GM18520 (cell line): Measurements from ENCODE around the gene NOTUM.
A peak's percentile ranks its signal among the peaks of the same experiment; 100 is the strongest.

Experiments
- ATAC-seq: cut with Tn5 transposase; IDR thresholded peaks from one replicate; pipeline ENCODE4 v1.9.1; 2021; ENCODE audit not compliant: unreplicated experiment

The NOTUM gene

DNA sequence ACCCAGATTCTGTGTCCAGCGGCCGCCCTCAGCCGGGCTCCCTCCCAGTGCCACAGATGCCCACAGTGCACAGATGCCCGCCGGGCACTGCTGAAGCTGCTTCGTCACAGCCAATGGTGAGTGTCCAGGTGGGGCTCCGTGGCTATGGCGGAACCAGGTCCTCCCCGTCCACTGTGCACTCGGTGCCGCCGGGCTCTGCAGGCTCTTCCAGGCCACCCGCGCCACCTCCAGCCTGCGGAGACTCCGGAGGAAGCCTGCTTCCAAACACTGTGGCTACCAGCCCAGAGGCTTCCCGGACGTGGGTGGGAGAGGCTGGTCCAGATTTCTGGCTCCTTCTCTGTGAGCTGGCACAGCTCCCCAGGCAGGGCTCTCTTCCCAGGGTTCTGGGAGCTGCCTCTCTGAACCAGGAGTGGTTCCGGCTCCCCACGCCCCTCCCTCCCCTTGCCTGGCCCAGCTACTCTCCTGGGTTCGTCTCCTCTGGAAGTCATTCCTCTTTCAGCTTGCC is 21.1 kb downstream of the NOTUM start:
- ATAC-seq = no peak

DNA sequence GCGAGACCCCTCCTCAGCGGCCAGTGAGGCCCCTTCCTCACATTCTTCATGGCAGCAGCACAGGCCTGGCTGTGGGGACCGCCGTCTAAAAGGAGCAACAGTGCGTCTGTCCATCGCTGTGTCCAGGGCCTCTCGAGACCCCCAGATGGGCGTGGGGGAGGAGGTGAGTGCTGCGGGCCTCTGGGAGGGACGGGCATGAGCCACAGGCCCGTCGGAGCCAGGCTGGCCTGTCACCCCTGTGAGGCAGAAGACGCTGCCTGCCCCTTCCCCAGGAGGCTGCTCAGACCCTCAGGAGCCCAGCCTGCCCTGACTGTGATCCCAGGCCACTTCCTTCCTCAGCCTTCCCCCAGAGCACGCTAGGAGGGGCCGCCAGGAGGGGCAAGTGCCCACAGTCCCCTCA is 21.8 kb downstream of the NOTUM start:
- no peak for ATAC-seq

DNA sequence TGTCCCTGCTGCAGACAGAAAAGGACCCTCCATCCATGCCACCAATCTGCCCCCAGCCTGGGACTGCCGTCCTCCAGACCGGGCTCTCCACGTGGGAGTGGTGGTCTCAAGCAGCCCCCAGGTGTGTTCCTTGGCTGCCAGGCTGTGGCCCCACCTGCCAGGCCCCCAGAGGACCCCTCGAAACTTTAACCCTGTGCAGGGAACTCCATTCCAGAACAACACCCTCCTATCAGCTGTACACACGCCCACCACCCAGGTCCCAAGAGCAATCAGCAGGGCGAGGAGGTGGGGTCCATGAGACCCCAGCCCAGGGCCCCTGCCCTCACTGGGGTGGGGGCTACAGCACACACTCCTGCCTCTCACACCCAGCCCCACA is 25.3 kb downstream of the NOTUM start:
- no peak for ATAC-seq

DNA sequence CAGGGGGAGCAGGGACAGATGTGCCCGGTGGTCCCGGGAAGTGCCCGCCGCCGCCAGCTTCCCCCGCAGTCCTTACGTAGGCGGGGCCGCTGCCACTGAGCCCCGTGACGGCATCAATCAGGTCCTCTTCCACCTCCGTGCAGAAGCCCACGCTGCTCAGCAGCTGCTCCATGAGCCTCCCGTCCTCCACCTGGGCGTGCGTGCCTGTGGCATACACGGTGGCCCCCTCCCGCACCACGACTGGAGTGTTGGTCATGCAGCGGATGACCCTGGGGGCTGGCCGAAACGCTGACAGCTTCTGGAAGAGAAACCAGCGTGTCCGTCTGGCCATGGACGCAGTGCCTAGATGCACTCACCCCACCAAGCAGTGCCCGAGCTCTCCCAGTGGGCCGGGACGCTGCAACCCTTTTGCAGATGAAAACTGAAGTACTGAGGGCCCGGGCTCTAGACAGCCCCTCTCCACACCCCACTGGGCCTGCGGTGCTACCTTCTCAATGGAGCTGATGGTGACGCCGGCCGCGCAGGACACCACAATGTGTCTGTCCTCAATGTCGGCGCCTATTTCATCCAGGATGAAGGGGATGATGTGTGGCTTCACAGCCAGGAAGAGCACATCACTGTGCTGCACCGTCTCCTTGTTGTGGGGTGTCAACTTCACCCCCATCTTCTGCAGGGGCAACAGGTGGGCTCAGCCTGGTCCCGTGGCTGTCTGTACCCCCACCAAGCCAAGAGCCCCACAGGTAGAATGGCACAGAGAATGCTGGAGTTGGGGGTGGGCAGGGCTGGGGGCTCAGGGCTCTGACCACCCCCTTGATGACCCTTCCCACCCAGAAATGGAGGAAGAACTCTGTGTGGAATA is 25.9 kb downstream of the NOTUM start:
- ATAC-seq = no peak

DNA sequence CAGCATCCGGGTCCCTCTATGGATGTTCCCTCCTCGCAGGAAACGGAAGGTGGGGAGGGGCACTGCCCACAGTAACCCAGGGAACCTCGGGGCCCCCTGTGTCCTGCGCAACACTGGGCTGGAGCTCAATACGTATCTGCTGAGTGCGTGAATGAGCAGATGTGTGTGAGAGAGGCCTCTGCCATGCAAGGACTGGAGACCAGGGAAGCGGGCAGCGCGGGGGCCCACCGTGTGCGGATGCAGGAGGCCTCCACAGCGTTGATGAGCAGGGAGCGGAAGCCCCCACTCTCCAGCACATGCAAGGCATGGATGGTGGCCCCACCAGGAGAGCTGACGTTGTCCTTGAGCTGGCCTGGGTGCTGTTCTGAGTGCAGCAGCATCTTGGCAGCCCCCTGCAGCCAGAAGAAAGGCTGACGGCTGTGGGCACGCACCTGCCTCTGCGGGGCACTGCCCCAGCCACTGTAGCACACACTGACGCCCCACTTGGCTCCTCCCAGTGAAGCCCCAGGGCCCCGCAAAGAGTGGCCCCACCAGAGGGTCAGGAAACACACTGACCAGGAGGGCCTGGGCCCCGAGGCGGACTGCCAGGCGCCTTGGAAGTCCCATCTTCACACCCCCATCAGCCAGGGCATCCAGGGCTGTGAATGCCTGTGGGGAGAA is 26.8 kb downstream of the NOTUM start:
- ATAC-seq = no peak

DNA sequence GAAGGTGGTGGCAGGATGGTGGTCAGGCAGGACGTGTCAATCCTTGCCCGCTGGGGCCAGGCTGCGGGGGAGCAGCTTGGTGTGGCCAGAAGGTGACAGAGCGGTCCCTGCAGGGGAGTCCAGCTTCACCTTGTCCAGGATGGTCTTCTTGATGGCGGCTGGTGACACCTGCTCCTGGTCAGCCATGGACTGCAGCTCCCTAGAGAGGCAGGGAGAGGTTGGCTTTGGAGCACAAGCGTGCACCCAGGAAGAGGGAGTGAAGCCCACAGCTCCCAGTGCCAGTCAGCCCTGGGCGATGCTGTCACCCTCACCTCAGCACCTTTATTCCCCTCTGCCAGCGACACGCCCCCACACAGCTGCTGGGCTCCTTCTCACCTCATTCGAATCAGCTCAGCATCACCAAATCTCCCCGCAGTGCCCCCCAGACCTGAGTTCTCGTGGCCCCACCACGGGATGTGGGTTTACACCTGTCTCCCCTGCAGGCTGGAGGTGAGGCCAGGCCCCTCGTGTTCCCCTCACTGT is 27.7 kb downstream of the NOTUM start:
- ATAC-seq = no peak

DNA sequence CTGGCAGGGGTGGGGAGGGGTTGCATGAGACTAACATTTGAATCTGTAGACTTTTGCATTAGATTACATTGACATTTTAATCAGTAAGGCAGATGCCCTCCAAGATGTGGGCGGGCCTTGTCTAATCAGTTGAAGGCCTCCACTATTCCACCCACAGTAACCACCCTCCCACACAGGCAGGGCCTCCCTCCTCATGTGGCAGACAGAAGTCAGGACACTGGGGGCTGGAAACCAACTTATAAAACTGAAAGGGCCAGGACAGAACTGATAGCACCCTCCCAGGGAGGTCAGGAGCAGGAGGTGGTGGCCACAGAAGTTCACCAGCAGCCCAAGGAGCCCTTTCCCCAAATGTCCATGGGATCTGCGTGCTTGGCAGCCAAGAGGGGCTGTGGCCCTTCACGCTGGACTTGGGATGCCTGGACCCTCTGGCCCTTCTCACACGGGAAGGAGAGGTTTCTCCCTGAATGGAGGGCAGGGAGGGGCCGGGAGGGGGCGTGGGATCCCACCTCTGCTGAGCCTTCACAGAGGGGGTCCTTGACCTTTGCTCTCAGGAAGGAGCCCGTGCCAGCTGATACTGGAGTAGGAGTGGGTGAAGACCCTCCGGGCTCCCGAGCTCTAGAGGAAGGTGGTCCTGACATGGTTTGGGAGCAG is 28.5 kb downstream of the NOTUM start:
- no peak for ATAC-seq

DNA sequence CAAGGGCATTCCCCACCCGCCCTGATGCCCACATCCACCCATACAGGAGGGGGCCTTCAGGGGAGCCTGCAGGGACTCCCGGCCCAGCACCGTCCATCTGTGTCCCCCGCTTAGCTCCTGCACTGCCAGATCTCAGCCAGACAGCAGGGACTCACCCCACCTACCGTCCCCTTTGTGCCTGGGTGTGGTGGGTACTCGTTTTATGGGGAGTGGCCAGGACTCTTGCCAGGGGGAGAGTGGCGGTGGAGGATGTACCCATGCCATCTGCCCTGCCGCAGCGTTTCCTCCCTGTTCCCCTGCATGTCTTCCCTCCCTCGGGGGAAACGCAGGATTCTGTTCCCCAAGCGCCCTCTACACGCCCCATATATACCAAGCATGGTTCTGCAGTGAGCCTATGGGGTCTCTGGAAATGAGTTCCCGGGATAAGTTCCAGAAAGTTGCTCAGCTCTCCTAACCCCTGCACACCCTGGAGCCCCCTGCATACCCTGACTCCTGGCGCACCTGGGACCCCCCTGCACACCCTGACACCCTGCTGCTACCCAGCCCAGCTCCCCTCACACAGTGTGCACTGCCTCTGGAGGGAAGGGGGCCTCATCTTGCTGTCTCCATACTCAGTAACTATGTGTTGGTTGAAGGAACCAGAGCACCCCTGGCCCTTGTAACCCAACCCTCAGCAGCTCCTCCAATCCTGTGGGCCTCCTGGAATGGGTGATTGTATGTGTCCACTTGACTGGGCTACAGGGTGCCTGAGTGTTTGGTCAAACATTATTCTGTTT is 29.2 kb downstream of the NOTUM start:
- ATAC-seq = no peak

DNA sequence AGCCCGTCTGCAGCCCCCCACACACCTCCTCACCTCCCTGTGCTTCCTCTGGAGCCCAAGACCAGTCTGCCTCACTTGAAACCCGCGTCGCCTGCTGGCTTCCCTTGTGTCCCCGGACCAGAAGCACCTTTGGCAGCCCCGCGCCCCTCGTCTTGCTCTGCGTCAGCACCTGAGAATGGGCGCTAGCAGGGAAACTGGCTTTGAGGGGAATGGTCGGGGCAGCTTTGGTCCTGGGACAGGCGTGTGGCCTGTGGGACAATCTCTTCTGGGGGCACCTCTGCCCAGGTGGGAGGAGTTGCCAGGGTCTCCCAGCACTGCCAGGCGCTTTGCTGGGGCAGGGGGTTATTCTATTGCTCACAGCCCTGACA is 29.8 kb downstream of the NOTUM start:
- no peak for ATAC-seq

DNA sequence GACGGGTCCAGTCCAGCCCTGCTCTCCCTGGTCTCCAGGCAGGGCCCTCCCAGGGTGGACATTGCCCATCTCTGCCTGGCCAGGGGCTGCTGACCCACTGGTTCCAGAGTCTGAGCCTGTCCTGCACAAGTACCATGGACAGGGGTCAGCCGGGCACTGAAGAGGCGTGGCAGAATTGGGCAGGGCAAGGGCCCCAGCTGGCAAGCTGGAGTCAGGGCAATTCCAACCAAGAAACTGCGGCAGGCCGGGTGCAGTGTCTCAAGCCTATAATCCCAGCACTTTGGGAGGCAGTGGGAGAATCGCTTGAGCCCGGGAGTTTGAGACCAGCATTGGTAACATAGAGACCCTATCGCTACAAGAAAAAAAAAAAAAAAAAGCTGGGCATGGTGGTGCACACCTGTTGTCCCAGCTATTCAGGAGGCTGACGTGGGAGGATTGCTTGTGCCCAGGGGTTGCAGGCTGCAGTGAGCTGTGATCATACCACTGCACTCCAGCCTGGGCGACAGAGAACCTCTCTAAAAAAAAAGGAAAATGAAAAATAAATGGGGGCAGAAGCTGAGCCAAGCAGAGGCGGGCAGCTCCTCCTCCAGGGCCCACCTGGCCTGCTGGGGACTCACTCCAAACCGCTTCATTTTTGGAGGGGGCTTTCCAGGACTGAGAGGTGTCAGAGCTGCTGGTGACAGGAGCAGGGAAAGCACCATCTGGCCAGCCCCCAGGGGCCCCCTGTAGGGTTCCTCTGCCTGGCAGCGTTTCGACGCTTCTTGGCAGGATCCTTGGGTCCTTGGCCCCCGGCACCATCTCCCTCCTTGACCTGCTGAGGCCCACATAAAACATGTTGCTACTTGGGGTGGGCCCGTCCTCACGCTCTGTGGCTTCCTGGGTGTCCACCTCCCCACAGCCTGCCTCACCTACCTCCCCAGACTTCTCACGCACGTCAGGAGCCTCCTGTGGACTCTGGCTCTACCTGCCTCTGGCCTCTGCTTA is 30.6 kb downstream of the NOTUM start:
- ATAC-seq = no peak

DNA sequence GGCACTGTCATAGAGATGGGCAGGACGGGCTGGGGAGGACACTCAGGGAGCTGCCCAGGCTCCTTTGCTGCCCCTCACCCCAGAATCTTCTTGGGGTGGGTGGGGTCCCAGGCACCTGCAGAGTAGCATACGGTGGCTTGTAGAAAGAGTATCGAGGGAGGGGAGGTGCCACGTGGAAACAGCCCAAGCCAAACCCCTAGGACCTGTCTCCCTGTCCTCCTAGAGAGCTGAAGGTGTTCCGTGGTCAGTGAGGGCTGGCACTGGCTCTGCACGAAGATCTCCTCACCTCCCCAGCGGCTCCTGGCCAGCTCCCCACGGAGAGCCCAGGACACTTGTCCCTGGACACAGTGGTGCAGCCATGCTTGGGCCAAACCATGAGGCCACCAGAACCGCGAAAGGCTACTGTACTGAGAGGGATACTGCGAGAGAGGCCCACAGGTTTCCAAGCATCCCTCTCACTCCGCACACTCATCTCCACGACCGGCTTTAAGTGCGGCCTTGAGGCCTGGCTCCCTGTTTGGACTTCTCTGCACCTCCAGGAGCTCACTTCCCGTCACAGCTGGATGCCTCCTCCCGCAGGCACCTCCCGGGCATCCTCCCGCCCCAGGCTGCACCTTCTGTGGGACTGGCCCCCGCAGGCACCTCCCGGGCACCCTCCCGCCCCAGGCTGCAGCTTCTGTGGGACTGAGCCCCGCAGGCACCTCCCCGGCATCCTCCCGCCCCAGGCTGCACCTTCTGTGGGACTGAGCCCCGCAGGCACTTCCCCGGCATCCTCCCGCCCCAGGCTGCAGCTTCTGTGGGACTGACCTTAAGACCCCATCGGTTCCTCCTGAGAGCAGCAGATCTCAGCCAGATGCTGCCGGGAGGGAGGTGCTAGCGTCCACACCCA is 31.5 kb downstream of the NOTUM start:
- ATAC-seq = no peak

DNA sequence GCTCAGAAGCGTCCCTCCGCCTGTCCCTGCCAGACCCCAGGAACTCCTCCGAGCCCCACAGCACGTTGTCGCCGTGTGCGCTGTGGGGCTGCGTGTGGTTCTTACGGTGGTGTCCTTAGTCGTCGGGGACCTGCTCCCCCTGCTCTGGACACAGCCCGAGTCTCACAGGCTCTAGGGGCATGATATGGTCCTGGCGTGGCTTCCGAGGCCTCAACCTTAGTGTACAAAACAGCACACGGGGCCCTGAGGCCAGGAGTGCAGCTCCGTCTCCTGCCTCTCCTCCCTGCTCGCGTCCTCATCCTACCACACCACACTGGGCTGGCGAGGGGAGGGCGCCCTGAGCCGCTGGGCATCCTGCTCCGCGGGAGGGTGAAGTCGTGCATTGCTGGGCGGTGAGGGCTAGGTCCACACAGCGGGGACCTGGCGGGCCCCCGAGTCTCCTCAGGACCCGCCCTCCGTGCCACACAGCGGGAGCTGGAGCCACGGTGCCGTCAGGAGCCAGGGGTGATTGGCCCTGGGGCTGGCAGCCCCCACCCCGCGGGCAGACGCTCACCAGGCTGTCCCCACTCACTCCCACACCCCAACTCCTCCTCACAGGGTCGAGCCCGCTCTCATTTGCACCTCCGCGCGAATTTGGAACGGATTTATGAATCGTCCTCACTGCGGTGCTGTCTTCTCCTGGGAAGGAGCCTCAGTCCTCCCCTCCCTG is 32.3 kb downstream of the NOTUM start:
- ATAC-seq = no peak

DNA sequence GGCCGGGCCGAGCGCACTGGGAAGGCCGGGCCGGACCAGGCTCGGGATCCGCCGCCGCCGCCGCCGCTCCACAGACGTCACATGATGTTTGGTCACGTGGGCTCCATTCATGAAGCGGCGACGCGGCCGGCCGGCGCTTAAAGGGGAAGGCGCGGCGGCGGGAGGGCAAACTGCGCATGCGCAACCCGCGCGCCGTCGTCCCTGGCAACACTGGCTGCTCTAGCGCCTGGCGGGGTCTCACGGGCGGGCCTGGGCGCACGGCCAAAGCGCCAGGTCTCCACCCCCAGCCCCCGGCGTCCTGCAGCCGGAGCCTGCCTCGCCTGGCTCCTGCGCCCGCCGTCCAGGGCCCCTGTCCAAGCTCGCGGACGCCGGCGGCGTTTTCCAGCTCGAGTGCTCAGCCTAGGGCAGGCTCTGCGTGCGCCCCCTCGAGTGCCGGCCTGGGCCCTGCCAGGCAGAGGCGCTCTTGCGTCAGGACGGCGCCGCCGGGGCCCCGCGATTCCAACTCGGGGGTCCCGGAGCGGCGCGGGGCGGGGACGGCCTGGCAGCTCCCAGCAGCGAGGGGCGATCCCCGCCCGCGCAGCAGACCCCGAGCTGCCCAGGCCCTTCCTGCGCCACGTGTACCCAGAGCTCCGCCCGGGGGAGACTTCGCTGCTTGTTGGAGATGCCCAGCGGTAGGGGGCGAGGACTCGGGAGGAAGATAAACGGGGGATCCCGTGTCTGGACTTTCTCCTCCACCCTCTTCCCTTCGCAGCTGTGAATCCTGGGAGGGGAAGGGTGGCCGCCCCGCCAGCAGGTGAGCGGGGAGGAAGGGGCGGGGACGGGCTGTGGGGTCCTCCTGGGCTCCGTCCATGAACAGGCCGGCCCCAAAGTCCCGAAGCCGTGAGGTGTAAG is 33.1 kb downstream of the NOTUM start, which contains the start of gene MAFG:
Gene MAFG, minus strand, starts transcription at position 83 of the 891 bp plus-strand sequence. CDS start 4,550 bp downstream, outside the sequence.
- ATAC-seq = peak; percentile 67

DNA sequence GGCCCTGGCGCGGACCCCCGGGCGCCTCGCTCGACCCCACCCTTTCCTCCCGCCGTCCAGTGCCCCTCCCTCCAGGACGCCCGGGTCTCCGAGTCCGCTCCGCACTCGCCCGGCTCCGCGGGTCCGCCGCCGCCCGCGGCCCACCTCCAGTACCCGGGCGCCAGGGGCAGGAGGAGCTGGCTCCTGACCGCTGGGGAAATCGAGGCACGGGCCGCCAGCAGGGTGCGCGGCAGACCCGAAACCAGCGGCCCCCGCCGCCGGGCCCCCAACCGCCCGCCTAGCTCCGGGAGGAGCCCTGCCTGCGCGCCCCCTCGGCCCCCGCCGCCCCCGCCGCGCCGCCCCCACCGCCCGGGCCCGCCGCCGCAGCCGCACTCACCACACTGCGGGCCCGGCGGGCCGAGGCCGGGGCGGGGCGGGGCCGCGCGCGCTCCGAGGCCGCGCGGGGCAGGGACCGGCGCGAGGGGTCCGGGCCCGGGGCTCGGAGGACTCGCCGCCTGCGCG is 33.8 kb downstream of the NOTUM start:
- ATAC-seq = peak; percentile 7

DNA sequence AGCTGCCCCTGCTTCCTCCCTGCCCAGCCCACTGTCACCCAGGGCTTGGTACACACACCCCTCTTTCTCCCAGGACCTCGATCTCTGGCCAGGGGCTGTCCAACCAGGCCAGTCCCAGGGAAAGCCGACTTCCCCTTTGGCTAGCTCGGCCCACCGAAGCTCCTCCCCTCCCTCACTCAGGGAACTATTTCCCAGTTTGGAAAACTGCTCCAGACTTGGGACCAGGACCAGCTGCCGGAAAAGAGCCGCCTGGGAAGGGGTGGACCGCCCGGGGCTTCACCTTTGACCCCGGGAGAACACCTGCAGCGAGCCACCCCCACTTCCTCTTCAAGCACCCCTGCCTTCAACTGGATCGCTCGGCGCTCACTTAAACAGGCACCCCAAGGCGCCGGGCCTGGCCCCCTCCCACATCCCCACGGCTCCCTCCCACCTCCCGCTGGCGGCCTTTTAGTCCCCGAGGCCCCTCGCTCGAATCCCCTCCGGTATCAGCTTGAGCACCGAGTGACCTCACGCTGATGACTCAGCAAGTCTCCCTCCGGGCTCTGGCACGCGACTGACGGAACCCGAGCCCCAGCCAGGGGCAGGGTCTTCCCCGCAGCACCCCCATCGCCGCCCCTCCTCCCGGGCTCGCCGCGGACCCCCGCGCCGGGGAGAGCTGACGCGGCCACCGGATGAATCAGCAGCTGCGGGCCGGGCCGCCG is 34.4 kb downstream of the NOTUM start:
- no peak for ATAC-seq

DNA sequence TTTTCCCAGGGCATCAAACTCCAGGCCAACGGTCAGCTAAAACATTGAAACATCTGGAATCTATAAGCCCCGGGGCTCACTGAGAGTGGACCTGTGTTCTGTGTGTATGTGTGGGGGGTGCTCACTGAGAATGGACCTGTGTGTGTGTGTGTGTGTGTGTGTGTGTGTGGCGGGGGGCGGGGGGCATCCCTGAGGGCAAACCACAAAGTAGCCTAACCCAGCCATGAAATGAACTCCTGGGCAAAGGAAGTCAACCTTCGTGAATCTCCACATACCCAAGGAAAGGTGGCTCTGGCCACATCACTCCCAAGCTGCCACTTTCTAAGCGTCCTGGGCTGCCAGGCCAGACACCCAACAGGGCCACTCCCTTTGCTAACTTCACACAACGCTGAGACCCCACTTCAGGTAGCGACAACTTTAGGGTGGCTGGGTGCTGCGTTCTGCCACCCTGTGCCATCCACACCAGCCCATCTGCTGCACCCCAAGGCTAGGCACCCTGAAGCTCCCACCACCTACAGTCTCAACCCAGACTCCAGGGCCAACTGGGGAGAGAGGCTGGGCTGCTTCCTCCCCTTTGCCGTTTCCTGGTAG is 35.0 kb downstream of the NOTUM start:
- no peak for ATAC-seq
